GM10847 (cell line): ENCODE results near the gene LRRC3.

Experiments
- POLR2A ChIP-seq: IDR thresholded peaks from 2 replicates; pipeline ENCODE4 v1.6.1; 2011; ENCODE audit not compliant: insufficient read length; ENCODE audit errors: extremely low read depth

LRRC3 gene

DNA sequence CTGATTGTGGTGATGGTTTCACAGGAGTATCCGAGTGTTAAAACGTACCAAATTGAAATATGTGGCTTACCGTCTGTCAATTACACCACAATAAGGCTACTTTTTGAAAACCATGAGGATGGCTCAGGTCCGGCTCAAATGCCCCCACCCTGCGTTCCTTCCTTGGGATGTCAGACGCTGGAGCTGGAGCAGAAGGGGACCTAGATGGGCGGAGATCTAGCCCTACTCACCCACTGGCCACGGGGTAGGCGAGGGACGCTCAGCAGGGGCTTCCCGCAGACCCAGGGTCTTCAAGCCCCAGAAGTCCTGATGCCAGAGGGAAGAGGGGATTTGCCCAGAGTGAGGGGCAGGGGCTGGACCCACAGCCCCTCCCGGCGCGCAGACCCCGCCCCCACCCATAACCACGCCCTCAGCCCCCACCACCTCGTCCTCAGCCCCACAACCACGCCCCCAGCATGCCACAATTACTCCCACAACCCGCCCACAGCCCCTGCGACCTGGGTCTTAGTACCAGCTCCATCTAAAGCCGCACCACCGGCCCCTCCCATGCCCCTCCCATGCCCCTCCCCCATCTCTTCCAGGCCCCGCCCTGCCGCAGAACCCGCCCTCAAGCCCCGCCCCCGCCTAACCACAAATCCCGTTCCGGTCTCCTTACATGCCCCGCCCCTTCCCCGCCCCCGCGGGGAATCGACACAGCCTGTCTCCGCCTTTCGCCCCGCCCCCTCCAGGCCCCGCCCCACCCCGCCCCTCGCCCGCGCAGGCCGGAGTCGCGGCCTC lies at the start of gene LRRC3:
LRRC3 (plus strand) TSS at position 764 of the 777 bp plus-strand sequence. CDS start 1,135 bp downstream, outside the sequence.
- TF ChIP-seq POLR2A, result no peak

- no peak for TF ChIP-seq POLR2A
Measured at GRCh38 chr21:44405948-44406872, 49.1 kb upstream of the LRRC3 start.

DNA sequence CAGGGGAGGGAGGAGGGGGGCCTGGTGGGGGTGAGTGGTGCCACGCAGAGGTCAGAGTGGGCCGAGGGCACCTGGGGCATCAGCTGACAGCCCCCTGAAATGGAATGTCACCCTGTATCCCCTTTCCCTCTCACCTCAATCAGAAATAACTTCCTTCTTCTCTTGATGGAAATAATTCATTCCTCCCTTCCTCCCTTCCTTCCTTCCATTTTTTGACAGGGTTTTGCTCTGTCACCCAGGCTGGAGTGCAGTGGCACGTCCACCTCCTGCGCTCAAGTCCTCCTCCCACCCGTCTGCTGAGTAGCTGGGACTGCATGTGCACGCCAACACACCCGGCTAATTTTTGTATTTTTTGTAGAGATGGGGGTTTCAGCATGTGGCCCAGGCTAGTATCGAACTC lies 48.4 kb upstream of the LRRC3 start:
- TF ChIP-seq POLR2A, result no peak

GRCh38 chr21:44407493-44407892 lies 47.8 kb upstream of the LRRC3 start:
- no peak for TF ChIP-seq POLR2A

- no peak for TF ChIP-seq POLR2A
Measured at GRCh38 chr21:44408226-44408625, 47.1 kb upstream of the LRRC3 start.

GRCh38 chr21:44413566-44414290 lies 41.6 kb upstream of the LRRC3 start:
- no peak for TF ChIP-seq POLR2A

GRCh38 chr21:44414291-44415072 lies 40.8 kb upstream of the LRRC3 start:
- TF ChIP-seq POLR2A, result no peak

GRCh38 chr21:44415073-44416025 lies 40.0 kb upstream of the LRRC3 start:
- no peak for TF ChIP-seq POLR2A

DNA sequence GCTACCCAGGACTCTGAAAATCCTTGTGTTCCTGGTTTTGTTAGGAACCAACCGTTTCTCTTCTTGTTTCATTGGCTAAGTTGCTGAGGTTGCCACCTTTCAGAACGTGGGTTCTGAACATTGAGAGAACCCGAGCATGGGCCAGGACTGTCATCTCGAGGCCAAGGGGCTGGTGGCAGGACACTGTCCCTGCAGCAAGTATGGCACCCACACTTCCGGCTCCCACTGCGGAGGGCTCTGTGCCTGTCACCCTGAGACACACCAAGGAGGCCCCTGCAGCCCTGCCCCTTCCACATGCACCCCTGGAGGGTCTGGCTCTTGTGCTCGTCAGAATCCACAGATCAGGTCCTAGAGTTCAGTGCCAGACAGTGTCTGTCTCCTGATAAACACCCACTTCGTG lies 39.1 kb upstream of the LRRC3 start:
- no peak for TF ChIP-seq POLR2A

GRCh38 chr21:44418108-44418875 lies 37.0 kb upstream of the LRRC3 start:
- TF ChIP-seq POLR2A, result no peak

GRCh38 chr21:44418876-44419230 lies 36.5 kb upstream of the LRRC3 start:
- no peak for TF ChIP-seq POLR2A

- TF ChIP-seq POLR2A, result no peak
Measured at GRCh38 chr21:44419679-44420078, 35.6 kb upstream of the LRRC3 start.
